SK-N-SH (cell line): ENCODE results near the gene SPOCK1. TPM values are rescaled to one million over a fixed set of nuclear protein-coding genes. Genes with fewer than 3 reads are reported as not detected.

Experiments used
- CTCF ChIA-PET: fragments of 300-600, 350-600 bp; formaldehyde crosslinking; extraction: SDS; loops from one replicate; lab custom pipeline; 2021; lab: Yijun Ruan, JAX
- POLR2A ChIA-PET: fragments of 350-600 bp; sonication (Branson Sonifier 250); formaldehyde crosslinking; extraction: SDS; loops from one replicate; lab custom pipeline; 2020; ENCODE audit warnings: antibody characterized with exemption, inconsistent platforms; lab: Yijun Ruan, JAX
- DNase-seq: peaks from one replicate; pipeline ENCODE4 v3.0.0; 2012
- H2AFZ ChIP-seq: fragments of 200-600 bp; sonication (generic); 2 replicates; pipeline ENCODE4 v1.8.1; 2016; ENCODE audit warnings: antibody characterized with exemption, mild to moderate bottlenecking, low read depth
- H3F3A ChIP-seq: fragments of 200-600 bp; sonication (generic); replicated peaks from 2 replicates; pipeline ENCODE3; 2016; ENCODE audit warnings: antibody characterized with exemption, mild to moderate bottlenecking; ENCODE audit not compliant: insufficient read depth
- H3K27ac ChIP-seq, 2 experiments: fragments of 200-500 bp in 1 of 2; fragments of 200-600 bp in 1 of 2; sonication (Bioruptor generic) in 1 of 2; sonication (generic), shearing (Covaris generic) in 1 of 2; 2 replicates each; pipeline versions ENCODE4 v1.5.1 to v1.6.1; 2014 to 2016; ENCODE audit warnings: low read depth in 2 of 2, inconsistent platforms in 1 of 2, low read length in 1 of 2, mild to moderate bottlenecking in 1 of 2, mixed read lengths in 1 of 2
- H3K27me3 ChIP-seq: fragments of 200-600 bp; sonication (generic), shearing (Covaris generic); 2 replicates; pipeline ENCODE4 v1.6.1; 2016; ENCODE audit warnings: mixed run types; ENCODE audit not compliant: insufficient read depth
- H3K36me3 ChIP-seq, 2 experiments: fragments of 200-500 bp in 1 of 2; fragments of 200-600 bp in 1 of 2; sonication (Bioruptor generic) in 1 of 2; sonication (generic) in 1 of 2; replicated peaks in 1 of 2; 2 replicates each; pipeline versions ENCODE3 to v1.5.1; 2014 to 2016; ENCODE audit warnings: low read length in 1 of 2, mild to moderate bottlenecking in 1 of 2; ENCODE audit not compliant: insufficient read depth in 2 of 2, control insufficient read depth in 1 of 2
- H3K4me1 ChIP-seq, 2 experiments: fragments of 200-500 bp in 1 of 2; fragments of 200-600 bp in 1 of 2; sonication (Bioruptor generic) in 1 of 2; sonication (generic), shearing (Covaris generic) in 1 of 2; 2 replicates each; pipeline versions ENCODE4 v1.5.1 to v1.6.1; 2014 to 2016; ENCODE audit warnings: low read depth in 1 of 2, low read length in 1 of 2, mixed run types in 1 of 2; ENCODE audit not compliant: insufficient read depth in 2 of 2, control insufficient read depth in 1 of 2
- H3K4me2 ChIP-seq: fragments of 200-600 bp; sonication (generic), shearing (Covaris generic); 2 replicates; pipeline ENCODE4 v1.6.1; 2017; ENCODE audit warnings: mixed run types
- H3K4me3 ChIP-seq, 2 experiments: fragments of 200-500 bp in 1 of 2; fragments of 200-600 bp in 1 of 2; sonication (Bioruptor generic) in 1 of 2; sonication (generic), shearing (Covaris generic) in 1 of 2; 2 replicates each; pipeline versions ENCODE4 v1.5.1 to v1.8.1; 2014 to 2016; ENCODE audit warnings: low read depth in 2 of 2, inconsistent platforms in 1 of 2, low read length in 1 of 2, mild to moderate bottlenecking in 1 of 2, mixed read lengths in 1 of 2, moderate library complexity in 1 of 2
- H3K79me2 ChIP-seq: fragments of 200-600 bp; sonication (generic); 2 replicates; pipeline ENCODE4 v1.8.1; 2017; ENCODE audit warnings: mild to moderate bottlenecking; ENCODE audit not compliant: insufficient read depth
- H3K9ac ChIP-seq: fragments of 200-600 bp; sonication (generic); 2 replicates; pipeline ENCODE4 v1.6.1; 2017; ENCODE audit warnings: mixed run types
- H3K9me2 ChIP-seq: fragments of 200-600 bp; sonication (generic); 2 replicates; pipeline ENCODE4 v1.6.1; 2017; ENCODE audit warnings: mixed run types
- H3K9me3 ChIP-seq: fragments of 200-600 bp; sonication (generic); 2 replicates; pipeline ENCODE4 v1.6.1; 2017; ENCODE audit warnings: mixed run types, mild to moderate bottlenecking, moderate library complexity
- H4K20me1 ChIP-seq: fragments of 200-600 bp; sonication (generic); 2 replicates; pipeline ENCODE4 v1.6.1; 2017; ENCODE audit warnings: mild to moderate bottlenecking, mixed run types; ENCODE audit not compliant: insufficient read depth
- CHD2 ChIP-seq: fragments of 150-350 bp; IDR thresholded peaks from 2 replicates; pipeline ENCODE4 v1.6.1; 2018; ENCODE audit warnings: low read length; ENCODE audit not compliant: partially characterized antibody
- FOXM1 ChIP-seq: IDR thresholded peaks from 2 replicates; pipeline ENCODE4 v1.4.0; 2012; ENCODE audit warnings: low read depth, mild to moderate bottlenecking
- GABPA ChIP-seq: IDR thresholded peaks from 2 replicates; pipeline ENCODE4 v1.4.0; 2012; ENCODE audit warnings: low read depth, mild to moderate bottlenecking
- MEF2A ChIP-seq: IDR thresholded peaks from 2 replicates; pipeline ENCODE4 v1.4.0; 2012; ENCODE audit warnings: low read depth, borderline replicate concordance
- POLR2AphosphoS5 ChIP-seq: IDR thresholded peaks from 2 replicates; pipeline ENCODE4 v1.6.1; 2012; ENCODE audit warnings: low read depth, low read length
- RAD21 ChIP-seq: IDR thresholded peaks from 2 replicates; pipeline ENCODE4 v1.6.1; 2012; ENCODE audit warnings: mild to moderate bottlenecking, low read length
- RCOR1 ChIP-seq: fragments of 150-350 bp; IDR thresholded peaks from 2 replicates; pipeline ENCODE4 v1.6.1; 2017; ENCODE audit warnings: antibody characterized with exemption, low read length
- RFX5 ChIP-seq: IDR thresholded peaks from 2 replicates; pipeline ENCODE4 v1.6.1; 2012; ENCODE audit warnings: mild to moderate bottlenecking, improper control_type of control experiment, low read length
- RXRA ChIP-seq: IDR thresholded peaks from 2 replicates; pipeline ENCODE4 v1.4.0; 2012; ENCODE audit warnings: low read depth, mild to moderate bottlenecking, borderline replicate concordance
- SIN3A ChIP-seq: IDR thresholded peaks from 2 replicates; pipeline ENCODE4 v1.6.1; 2012; ENCODE audit warnings: low read depth, mild to moderate bottlenecking, low read length, moderate library complexity, borderline replicate concordance
- SMC3 ChIP-seq: IDR thresholded peaks from 2 replicates; pipeline ENCODE4 v1.6.1; 2012; ENCODE audit warnings: low read depth, low read length, improper control_type of control experiment
- WGBS: methylation state at CpG from one replicate; pipeline ENCODE4 v1.1.6; 2017; ENCODE audit warnings: low lambda C conversion rate; 5-methylcytosine and 5-hydroxymethylcytosine counted together
- polyA plus RNA-seq, 3 experiments: library from polyadenylated mRNA; depleted of rRNA; stranded (reverse); fragments of >200 nt; gene quantifications; 2 replicates each; pipeline ENCODE4 v1.2.3, GENCODE V29; 2012
- TF ChIP-seq, protein P1 (sequence below): IDR thresholded peaks from 2 replicates; pipeline ENCODE4 v1.4.0; 2012; ENCODE audit warnings: low read depth, borderline replicate concordance
- TF ChIP-seq, protein P2 (sequence below): fragments of 150-350 bp; IDR thresholded peaks from 2 replicates; pipeline ENCODE4 v1.6.1; 2016; ENCODE audit warnings: mild to moderate bottlenecking, low read depth, low read length
- TF ChIP-seq, protein P3 (sequence below): IDR thresholded peaks from 2 replicates; pipeline ENCODE4; 2012
- TF ChIP-seq, protein P4 (sequence below): IDR thresholded peaks from 2 replicates; pipeline ENCODE4 v1.4.0; 2012; ENCODE audit warnings: low read depth, borderline replicate concordance
- TF ChIP-seq, protein P5 (sequence below): fragments of 150-350 bp; IDR thresholded peaks from 2 replicates; pipeline ENCODE4 v1.6.1; 2017; ENCODE audit warnings: antibody characterized with exemption, low read length, low read depth, borderline replicate concordance

The SPOCK1 gene
- polyA plus RNA-seq, 1 of the 3 experiments (the other 2 are of a cell fraction): 11.3 TPM

DNA sequence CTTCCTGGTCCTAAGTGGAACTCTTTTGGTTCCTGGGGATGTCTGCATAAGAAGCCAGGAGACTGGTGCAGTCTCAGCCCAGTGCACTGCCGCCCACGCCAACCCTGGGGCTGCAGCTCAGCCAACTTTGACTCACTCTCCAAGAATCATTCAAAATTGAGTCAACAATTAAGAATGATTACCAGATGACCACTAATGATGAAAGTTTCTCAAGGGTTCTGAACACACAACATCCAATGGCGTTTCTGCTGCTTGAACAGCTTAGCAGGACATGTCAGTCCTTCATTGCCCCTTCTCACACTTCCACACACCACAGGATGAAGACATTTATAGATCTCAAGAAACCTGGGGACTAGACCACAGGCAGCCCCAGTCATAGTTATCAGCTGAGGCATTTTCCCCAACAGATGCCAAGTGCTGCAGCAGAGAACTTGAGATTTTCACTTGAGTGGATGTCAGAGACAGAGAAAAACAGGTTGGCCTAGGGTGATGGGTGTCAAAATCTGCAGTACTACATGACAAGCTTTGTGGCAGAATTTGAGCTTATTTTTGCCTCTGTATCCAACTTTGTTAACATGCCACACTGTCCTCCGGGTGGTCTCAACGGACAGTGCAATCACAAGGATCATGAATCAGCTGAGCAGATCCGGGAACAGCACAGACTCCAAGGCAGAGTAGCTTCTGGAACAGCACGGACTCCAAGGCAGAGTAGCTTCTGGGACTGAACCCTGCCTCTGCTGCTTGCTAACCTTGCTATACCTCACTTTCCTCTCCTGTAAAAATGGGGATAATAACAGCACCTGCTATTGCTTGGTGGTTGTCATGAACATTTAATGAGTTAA is 356.1 kb downstream of the SPOCK1 start (continued):
- TF ChIP-seq, protein P1, sequence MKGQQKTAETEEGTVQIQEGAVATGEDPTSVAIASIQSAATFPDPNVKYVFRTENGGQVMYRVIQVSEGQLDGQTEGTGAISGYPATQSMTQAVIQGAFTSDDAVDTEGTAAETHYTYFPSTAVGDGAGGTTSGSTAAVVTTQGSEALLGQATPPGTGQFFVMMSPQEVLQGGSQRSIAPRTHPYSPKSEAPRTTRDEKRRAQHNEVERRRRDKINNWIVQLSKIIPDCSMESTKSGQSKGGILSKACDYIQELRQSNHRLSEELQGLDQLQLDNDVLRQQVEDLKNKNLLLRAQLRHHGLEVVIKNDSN: no peak
- no peak for TF ChIP-seq SMC3
- no peak for TF ChIP-seq RCOR1
- TF ChIP-seq, protein P2, sequence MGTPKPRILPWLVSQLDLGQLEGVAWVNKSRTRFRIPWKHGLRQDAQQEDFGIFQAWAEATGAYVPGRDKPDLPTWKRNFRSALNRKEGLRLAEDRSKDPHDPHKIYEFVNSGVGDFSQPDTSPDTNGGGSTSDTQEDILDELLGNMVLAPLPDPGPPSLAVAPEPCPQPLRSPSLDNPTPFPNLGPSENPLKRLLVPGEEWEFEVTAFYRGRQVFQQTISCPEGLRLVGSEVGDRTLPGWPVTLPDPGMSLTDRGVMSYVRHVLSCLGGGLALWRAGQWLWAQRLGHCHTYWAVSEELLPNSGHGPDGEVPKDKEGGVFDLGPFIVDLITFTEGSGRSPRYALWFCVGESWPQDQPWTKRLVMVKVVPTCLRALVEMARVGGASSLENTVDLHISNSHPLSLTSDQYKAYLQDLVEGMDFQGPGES: no peak
- no peak for TF ChIP-seq GABPA
- TF ChIP-seq RXRA: no peak
- TF ChIP-seq, protein P3, sequence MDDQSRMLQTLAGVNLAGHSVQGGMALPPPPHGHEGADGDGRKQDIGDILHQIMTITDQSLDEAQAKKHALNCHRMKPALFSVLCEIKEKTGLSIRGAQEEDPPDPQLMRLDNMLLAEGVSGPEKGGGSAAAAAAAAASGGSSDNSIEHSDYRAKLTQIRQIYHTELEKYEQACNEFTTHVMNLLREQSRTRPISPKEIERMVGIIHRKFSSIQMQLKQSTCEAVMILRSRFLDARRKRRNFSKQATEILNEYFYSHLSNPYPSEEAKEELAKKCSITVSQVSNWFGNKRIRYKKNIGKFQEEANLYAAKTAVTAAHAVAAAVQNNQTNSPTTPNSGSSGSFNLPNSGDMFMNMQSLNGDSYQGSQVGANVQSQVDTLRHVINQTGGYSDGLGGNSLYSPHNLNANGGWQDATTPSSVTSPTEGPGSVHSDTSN: peak; percentile 16; the same call in 1 of the 2 replicates
- TF ChIP-seq, protein P4, sequence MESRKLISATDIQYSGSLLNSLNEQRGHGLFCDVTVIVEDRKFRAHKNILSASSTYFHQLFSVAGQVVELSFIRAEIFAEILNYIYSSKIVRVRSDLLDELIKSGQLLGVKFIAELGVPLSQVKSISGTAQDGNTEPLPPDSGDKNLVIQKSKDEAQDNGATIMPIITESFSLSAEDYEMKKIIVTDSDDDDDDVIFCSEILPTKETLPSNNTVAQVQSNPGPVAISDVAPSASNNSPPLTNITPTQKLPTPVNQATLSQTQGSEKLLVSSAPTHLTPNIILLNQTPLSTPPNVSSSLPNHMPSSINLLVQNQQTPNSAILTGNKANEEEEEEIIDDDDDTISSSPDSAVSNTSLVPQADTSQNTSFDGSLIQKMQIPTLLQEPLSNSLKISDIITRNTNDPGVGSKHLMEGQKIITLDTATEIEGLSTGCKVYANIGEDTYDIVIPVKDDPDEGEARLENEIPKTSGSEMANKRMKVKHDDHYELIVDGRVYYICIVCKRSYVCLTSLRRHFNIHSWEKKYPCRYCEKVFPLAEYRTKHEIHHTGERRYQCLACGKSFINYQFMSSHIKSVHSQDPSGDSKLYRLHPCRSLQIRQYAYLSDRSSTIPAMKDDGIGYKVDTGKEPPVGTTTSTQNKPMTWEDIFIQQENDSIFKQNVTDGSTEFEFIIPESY: no peak
- TF ChIP-seq CHD2: no peak
- no peak for TF ChIP-seq MEF2A
- TF ChIP-seq FOXM1: no peak
- TF ChIP-seq, protein P5, sequence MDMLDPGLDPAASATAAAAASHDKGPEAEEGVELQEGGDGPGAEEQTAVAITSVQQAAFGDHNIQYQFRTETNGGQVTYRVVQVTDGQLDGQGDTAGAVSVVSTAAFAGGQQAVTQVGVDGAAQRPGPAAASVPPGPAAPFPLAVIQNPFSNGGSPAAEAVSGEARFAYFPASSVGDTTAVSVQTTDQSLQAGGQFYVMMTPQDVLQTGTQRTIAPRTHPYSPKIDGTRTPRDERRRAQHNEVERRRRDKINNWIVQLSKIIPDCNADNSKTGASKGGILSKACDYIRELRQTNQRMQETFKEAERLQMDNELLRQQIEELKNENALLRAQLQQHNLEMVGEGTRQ: no peak

DNA sequence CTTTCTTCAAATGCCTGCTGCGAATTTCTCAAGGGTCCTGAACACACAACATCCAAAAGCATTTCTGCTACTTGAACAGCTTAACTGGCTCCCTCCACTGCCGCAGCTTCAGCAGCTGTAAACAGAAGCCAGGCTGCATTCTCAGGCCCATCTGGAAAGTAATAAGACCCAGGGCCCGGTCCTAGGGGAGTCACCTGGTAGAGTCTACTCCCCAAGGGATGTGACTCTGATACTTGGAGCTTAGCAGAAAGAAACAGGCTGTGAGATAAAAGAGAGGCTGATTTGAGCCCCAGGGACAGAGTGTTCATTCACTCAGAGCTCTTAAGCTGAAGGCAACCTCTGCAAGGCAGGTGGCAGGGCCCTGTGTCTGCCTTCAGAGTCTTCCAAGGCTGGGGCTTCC is 356.8 kb downstream of the SPOCK1 start:
- H3K4me3 ChIP-seq: no peak overlapping the region
- ChIA-PET POLR2A (no interaction called here), CTCF (interaction anchor here (0.6 to 1.9 kb wide), 4 partner anchors 9 to 1099 kb away, joined by 3 to 5 read pairs (median 3); no protein-coding TSS in a partner anchor)
- H3K79me2 ChIP-seq: peaks cover 9% of the 10 kb centered on the region; the same call in 1 of the 2 replicates
- H3K4me1 ChIP-seq: peaks cover 15 to 38% of the 10 kb centered on the region in 2 experiments; a peak in 3 of 4 replicates
- peaks cover 14% of the 10 kb centered on the region for H3F3A ChIP-seq
- H3K27ac ChIP-seq: peak overlapping the region in 1 of 2 experiments; percentile 83; a peak in 2 of 4 replicates
- peak overlapping the region; percentile 66 for H3K4me2 ChIP-seq
- H3K9ac ChIP-seq: peak overlapping the region; percentile 2; the same call in 1 of the 2 replicates
- no peaks in the 10 kb centered on the region for H3K36me3 ChIP-seq
- no peak for DNase-seq
- WGBS: 65% methylated on average over 3 of the region's 3 CpGs
- TF ChIP-seq POLR2AphosphoS5 (no peak), SIN3A (no peak), RFX5 (no peak), RAD21 (no peak)
- H3K9me2 ChIP-seq: no peaks in the 10 kb centered on the region
- H3K27me3 ChIP-seq: no peaks in the 10 kb centered on the region
- H3K9me3 ChIP-seq: no peaks in the 10 kb centered on the region
- no peak overlapping the region for H2AFZ ChIP-seq
- no peaks in the 10 kb centered on the region for H4K20me1 ChIP-seq
